ENCODE measurements around the gene MYOC. TPM values are rescaled to one million over a fixed set of nuclear protein-coding genes. Genes with fewer than 3 reads are reported as not detected.

Gene MYOC
- total RNA-seq, 1 donor from 2014 or later: 2.1 TPM

Other genes starting within 250 kb of the MYOC start
- gene PRRC2C, start 167.2 kb downstream of the MYOC start, total RNA-seq: 40.3 TPM
- gene MYOCOS, start 30.4 kb downstream of the MYOC start, total RNA-seq: not detected
- gene VAMP4, start 89.4 kb upstream of the MYOC start, total RNA-seq: 12.1 TPM
- 16.8 TPM for gene METTL13, start 129.0 kb upstream of the MYOC start, total RNA-seq
- gene DNM3, start 188.8 kb upstream of the MYOC start, total RNA-seq: 1.7 TPM

Data from Right ventricle myocardium superior (tissue), 1 donor.